SK-N-MC (cell line): ENCODE results near the gene MAML3.

Source experiments
- EZH2 ChIP-seq: fragments of 200-600 bp; sonication (generic); IDR thresholded peaks from one replicate; pipeline ENCODE4 v1.6.1; 2017; ENCODE audit warnings: antibody characterized with exemption
- FOXP2 ChIP-seq: optimal IDR thresholded peaks from 2 replicates; pipeline ENCODE3; 2011; ENCODE audit warnings: mild to moderate bottlenecking, moderate library complexity; ENCODE audit not compliant: insufficient read depth; ENCODE audit errors: extremely low read length, control extremely low read depth
- POLR2AphosphoS5 ChIP-seq: IDR thresholded peaks from 2 replicates; pipeline ENCODE4 v1.6.1; 2012; ENCODE audit warnings: mild to moderate bottlenecking, low read depth, low read length, borderline replicate concordance

DNA sequence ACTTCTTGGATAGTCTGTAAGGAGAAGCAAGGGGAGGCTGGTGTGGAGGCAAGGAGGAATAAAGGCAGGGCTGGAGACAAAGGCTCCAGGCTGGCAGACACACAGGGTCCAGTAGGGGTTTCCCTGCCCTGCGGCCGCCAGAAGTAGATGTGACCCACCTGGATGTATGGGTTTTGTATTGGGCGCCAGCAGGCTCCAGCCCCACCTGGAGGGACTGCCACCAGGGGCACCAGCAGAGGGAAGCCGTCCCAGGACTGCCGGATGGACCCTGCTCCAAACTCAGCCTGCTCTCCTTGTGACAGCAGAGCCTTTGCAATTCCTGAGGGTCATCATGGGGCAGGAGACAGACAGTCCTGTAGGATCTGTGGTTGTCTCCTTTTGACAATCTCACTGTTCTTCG lies 435.6 kb downstream of the MAML3 start:
- TF ChIP-seq EZH2, result no peak
- TF ChIP-seq POLR2AphosphoS5, result no peak
- no peak for TF ChIP-seq FOXP2
